Limb (tissue), 2 donors: ENCODE measurements around the gene SLC41A3.

Experiments used
- DNase-seq, 2 donors: peaks; one replicate each; pipeline ENCODE4 v3.0.0-alpha.2; 2016; ENCODE audit errors: extremely low spot score in 2 of 2

SLC41A3 gene

GRCh38 chr3:126083913-126084767 lies at the start of gene SLC41A3:
Gene SLC41A3, minus strand, starts transcription at chr3:126084124. Its CDS starts 15,905 bp downstream, at chr3:126068219.
- peak; percentile 68 to 92 for DNase-seq

- peak in 1 of 2 donors; percentile 33 for DNase-seq
Observed at GRCh38 chr3:126133606-126134005, 49.7 kb upstream of the SLC41A3 start.

DNA sequence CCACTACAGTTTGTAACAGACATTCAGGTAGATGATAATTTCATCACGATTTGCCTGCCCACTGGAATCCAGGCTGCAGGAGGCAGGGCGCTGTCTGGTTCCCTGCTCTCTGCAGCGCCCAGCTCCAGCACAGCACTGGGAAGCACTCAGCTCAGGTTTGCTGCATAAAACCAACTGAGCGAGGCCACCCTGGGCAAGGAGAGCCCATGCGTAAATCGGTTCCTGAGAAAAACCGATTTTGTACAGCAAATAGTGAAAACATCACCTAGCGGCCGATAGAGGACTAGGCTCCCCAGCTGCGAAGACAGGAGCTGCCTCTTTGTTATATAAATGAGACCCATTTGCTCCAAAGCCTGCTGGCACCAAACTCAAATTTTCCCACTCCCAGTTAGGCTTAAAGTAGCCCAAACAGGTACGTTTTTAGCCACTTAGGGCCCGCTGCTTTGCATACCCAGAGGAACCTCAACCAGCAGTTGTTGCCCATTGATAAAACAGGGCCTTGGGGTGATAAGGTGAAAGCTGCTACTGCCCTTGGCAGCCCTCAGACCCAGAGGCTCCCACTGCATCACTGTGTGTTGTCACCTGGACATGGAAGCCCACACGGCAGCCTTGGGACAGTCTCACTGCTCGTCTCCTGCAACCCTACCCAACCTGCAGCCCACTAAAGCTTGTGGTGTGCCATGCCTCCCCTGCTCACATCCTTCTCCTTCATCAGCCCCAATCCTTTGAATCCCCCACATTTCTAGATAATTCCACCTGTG lies 49.0 kb upstream of the SLC41A3 start:
- DNase-seq, result peak in 1 of 2 donors; percentile 35

DNA sequence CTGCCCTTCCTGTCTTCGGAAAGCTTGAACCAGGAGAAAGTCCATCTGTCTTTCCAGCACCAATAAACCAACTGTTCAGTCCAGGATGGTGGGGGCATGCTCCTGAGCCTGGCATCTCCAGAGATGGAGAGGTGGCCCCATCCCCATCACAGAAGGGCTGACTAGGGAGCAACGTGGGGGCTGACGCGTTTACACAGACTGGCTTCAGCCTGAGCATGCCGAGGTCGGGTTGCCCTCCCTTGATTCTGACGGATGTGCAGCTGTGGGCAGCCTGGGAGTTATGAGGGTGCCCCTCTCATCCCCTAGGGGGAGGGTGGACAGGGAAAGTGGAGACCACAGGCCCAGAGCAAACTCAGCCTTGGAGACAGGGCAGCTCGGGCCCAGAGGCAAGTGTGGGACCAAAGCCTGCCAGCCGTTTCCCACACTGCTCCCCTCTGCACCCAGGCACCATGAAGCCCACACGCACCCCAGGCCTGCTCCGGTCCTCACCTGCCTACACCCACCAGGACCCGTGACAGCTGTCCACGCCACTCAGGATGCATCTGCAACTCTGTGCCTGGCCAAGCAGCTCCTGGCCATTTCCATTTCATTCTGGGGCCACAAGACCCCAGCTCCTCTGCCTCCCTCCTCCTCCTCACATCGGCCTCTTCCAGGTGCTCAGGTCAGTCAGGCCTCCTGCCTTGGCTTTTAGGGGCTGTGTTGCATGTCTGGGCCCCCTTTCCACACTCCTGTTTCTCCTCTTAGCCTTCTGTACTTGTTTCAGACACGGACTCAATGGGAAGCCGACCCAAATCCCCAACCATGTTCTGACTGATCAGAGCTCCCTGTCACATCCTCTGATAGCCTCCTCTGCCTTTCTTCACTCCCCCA lies 48.2 kb upstream of the SLC41A3 start:
- DNase-seq, result peak in 1 of 2 donors; percentile 20

DNA sequence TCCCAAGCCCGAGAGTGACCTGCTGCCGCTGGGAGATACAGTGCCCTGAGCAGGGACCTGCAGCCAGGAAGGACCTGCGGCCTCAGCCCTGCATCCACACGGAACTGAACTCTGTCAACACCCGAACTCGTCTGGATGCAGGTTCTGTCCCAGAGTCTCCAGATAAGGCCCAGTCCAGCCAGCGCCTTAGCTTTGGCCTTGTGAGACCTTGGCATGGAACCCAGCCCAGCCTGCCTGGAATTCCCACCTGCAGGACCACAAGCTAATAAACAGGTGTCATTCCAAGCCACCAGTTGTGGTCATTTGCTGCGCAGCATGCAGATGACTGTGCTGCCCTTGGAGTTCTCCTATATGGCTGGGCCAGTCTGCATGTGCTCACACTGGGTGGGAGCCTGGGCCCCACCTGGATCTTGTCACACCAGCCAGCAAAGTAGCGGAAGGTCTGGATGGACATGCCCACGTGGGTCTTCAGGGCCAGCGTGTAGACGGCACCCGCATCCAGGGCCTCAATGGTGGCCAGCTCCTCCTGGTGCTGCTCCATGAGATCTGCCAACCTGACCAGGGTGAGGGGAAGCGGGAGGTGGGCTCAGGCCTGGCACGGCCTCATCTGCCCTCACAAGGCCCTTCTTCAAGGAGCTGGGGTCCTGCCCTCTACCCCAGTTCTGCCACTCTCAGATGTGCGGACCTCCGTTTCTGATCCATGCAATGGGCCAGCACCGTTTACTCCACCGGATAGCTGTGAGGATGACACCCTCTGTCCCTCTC lies 47.2 kb upstream of the SLC41A3 start:
- peak in 1 of 2 donors; percentile 22 for DNase-seq

DNA sequence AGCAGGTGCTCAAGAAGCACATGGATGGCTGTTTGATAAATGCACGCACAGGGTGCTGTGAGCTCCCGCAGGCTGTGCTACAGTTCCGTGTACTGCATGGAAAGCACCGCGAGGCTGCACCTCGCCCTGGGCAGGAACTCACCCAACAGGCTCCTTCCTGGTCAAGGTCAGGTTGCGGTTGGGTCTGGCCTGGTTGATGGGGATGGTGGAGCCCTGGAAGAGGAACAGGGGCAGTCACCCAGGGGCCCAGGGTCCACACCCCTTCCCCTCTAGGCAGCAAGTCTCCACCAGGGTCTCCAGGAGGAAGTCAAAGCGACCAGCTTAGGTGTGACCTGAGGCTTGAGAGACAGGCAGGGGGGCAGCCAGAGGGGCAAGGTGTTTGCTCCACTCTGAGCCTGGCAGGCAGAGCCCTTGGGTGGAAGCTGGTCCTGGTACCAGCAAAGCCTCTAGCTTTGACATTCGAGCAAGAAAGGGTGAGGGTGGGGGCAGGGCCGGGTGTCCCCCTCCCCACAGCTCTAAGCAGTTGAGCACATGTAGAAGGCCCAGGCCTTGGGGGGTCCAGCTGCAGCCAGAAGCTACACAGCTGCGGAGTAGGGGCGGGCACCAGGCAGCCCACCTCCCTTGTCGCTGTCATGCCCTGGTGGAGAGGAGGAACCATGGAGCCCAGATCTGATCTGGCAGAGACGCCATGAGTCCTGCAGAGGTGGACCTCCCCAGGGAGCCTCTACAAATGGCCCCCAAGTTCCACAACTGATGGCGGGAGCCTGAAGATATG lies 46.3 kb upstream of the SLC41A3 start:
- DNase-seq, result peak in 1 of 2 donors; percentile 20

DNA sequence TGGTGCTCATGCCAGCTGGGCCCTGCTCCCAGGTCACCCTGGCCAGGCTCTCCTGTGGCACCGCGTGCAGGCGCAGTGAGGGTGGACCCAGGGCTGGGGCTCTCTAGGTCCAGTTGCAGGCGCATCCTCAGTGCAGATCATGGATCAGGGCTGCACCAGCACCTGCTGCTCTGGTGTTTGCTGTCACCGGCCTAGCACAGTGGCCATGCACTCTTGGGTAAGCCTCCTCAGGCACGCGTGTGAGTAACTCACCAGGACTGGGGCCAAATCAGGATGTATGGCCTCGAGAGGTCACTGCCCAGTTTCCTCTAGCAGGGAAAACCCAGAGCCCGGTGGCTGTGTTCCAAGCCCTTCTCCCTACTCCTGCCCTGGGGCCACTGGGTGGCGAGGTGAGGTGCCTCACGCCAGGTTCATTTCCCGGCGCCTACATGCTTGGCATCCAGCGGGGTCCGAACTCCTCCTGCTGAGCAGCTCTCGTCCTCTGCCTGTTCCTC lies 45.5 kb upstream of the SLC41A3 start:
- peak in 1 of 2 donors; percentile 18 for DNase-seq

DNA sequence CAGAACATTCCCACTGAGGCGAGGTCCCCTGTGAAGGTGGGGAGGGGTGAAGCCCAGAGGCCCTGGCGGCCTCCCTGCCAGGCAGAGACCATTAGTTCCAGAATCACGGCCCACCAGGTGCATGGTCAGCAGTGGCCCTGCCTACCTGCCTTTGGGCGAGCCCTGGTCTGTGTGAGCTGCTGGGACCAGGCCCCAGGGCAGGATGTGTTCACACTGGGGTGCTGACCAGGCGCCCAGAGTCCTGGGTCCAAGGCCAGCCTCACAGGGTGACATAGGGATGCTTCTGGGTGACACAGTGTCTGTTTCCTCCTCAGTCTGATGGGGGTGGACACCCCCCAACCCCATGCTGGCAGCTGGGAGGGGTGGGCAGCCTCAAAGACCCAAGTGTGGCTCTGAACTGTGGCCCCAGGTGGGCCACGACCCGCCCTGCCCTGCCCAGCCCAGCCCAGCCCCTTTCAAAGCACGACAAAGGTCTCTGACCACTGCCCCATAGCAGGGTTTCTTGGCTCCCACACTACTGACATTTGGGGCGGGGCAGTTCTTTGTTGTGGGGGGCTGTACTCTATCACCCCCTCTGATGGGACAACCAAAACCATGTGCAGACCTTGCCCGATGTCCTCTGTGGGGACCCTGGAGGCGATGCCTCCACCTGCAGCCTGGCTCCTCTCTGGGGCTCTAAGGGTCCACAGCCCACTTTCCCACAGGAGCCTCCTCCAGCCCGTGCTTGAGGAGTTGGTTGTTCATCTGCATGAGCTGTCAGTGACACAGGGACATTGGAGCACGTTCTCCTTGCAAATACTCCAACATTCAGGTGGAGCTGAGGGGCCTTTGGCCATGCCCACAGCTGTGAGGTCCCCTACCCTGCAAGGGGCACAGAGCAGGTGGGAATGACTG lies 44.8 kb upstream of the SLC41A3 start:
- DNase-seq, result peak in 1 of 2 donors; percentile 14

DNA sequence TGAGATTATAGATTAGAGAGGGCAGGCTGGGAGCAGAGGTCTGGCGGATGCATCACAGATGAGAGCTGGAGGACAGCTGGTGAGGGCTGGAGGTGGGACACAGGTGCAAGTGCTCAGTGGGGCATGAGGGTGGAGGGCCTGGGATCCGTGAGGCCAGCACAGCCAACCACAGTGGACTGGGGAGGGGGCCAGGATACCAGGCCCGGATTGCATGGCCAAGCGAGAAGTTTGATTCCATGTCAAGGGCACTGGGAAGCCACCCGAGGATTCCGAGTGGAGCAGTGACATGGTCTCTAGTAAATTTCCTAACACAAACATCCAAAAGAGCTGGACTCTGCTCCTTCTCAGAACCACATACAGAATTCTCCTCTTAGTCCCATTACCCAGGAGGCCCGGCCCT lies 44.0 kb upstream of the SLC41A3 start:
- no peak for DNase-seq

DNA sequence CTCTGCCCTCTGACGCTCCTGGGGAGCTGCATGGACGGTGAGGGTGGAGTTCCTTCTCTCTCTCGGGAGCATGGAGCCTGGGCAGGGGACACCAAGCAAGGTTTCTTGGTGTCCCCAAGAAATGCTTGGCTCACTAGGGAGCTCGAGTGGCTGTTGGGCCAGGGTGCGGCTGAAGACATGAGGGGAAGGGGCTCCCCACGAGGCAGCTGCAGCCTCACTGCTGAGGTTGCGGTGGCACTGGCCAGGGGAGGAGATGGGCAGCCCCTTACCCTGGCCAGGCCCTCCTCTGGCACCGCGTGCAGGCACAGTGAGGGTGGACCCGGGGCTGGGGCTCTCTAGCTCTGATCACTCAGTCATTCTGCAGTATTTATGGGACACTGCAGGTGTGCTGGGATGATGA lies 43.5 kb upstream of the SLC41A3 start:
- DNase-seq, result no peak

GRCh38 chr3:126126811-126127431 lies 43.0 kb upstream of the SLC41A3 start:
- peak in 1 of 2 donors; percentile 17 for DNase-seq

DNA sequence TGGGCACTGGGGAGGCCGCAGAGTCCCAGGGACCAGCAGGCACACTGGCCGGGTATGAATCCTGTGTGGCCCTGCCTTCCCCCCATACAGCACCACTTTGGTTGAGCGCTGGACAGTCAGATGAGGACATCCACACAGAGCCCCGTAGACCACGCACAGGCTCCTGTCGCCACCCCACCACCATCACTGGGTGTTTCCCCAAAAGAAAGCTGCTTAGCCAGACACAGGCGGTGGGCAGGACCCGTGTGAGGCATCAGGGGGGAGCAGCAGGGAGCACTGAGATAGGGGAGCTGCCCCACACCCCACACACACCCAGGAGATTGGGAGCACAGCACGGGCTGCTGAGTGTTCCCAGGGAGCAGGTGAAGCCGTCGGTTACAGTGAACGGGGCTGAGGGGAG lies 42.4 kb upstream of the SLC41A3 start:
- no peak for DNase-seq

DNA sequence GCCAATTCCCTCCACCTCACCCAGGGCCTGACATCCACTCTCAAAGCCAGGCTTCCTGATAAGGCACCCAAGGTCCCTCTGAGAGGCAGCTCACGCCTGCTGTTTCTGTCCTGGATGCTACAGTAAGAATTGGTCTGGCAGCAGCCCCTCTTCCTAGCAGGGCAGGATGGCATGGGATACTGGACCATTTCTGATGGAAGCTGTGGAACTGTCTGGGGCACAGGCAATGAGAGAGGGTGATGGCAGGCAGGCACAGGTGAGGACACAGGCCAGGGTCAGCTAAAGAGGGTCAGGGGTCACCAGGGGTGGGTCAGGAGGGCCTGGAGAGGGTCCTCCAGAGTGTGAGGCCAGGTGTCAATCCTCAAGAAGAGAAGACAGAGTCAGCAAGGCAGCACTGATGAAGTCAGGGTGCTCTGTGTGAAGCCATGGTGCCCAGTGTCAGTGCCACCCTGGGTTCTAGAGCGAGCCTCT lies 41.9 kb upstream of the SLC41A3 start:
- peak in 1 of 2 donors; percentile 19 for DNase-seq

GRCh38 chr3:126125341-126125740 lies 41.4 kb upstream of the SLC41A3 start:
- no peak for DNase-seq

- DNase-seq, result no peak
Observed at GRCh38 chr3:126124896-126125295, 41.0 kb upstream of the SLC41A3 start.

DNA sequence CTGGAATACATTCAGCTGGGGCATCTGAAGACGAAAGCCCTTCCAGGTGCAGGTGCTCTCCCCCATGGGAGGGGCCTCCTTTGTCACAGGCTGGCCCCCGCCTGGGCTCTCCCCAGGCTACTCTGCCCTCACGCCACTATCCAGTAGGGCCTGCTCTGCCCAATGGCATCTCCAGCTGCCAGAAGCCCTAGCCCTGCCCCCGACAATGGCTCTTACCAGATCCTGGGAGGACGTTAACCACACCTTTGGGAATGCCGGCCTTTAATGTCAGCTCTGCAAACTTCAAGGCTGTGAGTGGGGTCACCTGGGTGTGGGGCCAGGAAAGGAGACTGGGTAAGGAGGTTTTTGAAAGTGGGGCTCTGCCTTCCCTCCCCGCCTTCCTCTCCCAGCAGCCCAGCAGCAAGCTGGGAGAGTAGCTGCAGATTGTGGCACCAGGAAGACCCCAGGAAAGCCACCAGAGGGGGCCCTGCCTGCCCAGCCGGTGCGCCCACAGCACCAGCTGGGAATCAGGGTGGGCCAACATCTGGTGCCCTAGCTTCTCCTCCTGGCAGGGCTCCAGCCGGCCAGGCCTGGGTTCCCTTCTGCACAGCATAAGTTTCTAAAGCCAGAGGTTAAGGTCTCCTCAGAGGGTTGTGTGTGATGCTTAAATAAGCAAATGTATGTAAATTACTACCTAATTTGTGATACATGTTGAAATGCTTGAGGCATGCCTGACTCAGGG lies 40.4 kb upstream of the SLC41A3 start:
- peak in 1 of 2 donors; percentile 37 for DNase-seq

DNA sequence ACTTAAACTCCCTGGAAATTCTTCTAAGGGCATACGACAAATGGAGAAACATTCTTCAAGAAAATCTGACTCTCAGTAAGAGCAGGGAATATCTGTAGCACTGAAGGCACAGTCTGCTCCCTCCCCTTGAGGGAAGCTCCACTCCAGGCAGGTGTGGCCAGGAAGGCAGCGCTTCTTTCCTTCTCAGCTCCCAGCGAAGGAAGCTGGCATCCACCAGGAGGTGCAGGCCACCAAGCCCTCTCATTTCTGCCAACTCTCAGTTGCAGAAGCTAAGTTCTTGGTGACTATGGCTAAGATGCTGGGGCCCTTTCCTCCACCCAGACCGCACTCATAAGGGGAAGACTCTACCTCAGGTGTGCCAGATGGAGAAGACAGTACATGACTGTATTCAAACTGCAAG lies 37.7 kb upstream of the SLC41A3 start:
- DNase-seq, result no peak
